ENCODE data around the gene C4orf50. TPM values are rescaled to one million over a fixed set of nuclear protein-coding genes. Genes with fewer than 3 reads are reported as not detected.

Gene C4orf50
- total RNA-seq, 2 experiments from 2014 or later: 0.07 TPM

- ATAC-seq (no peak), DNase-seq (no peak)
- TF ChIP-seq CTCF (IDR thresholded peaks at IDR 0.05): no peak
- ChIA-PET POLR2A (no interaction called here), CTCF (no interaction called here)
- Mint-ChIP-seq H3K4me1 (ENCODE audit: low read depth) (no peaks in the 10 kb centered on the region), H3K27ac (no peak overlapping the region), H3K9me3 (no peaks in the 10 kb centered on the region), H3K4me3 (no peak overlapping the region), H3K36me3 (ENCODE audit: low read depth) (no peaks in the 10 kb centered on the region), H3K27me3 (peaks cover 4% of the 10 kb centered on the region)
- intact Hi-C loops (cut with micrococcal nuclease): no loop called here
Measured at GRCh38 chr4:5921981-5922380, 96.2 kb downstream of the C4orf50 start.

- ChIA-PET CTCF (no interaction called here), POLR2A (no interaction called here)
- intact Hi-C loops (cut with micrococcal nuclease): no loop called here
Measured at GRCh38 chr4:5921101-5921980, 96.9 kb downstream of the C4orf50 start.

GRCh38 chr4:5919571-5919970 lies 98.7 kb downstream of the C4orf50 start:
- no peak for TF ChIP-seq CTCF (IDR thresholded peaks at IDR 0.05)
- Mint-ChIP-seq H3K9me3 (no peaks in the 10 kb centered on the region), H3K4me3 (no peak overlapping the region), H3K27me3 (peaks cover 4% of the 10 kb centered on the region), H3K4me1 (ENCODE audit: low read depth) (no peaks in the 10 kb centered on the region), H3K36me3 (ENCODE audit: low read depth) (no peaks in the 10 kb centered on the region), H3K27ac (no peak overlapping the region)
- ChIA-PET POLR2A (no interaction called here), CTCF (no interaction called here)
- intact Hi-C loops (cut with micrococcal nuclease): no loop called here
- ATAC-seq (no peak), DNase-seq (no peak)

More at GRCh38 chr4:5921101-5921980, 96.9 kb downstream of the C4orf50 start:
- H3K27ac Mint-ChIP-seq: no peak overlapping the region
- H3K9me3 Mint-ChIP-seq: no peaks in the 10 kb centered on the region
- H3K27me3 Mint-ChIP-seq: peaks cover 4% of the 10 kb centered on the region
- H3K36me3 Mint-ChIP-seq (ENCODE audit: low read depth): no peaks in the 10 kb centered on the region
- DNase-seq (no peak), ATAC-seq (no peak)
- H3K4me1 Mint-ChIP-seq (ENCODE audit: low read depth): no peaks in the 10 kb centered on the region
- no peak overlapping the region for H3K4me3 Mint-ChIP-seq
- no peak for TF ChIP-seq CTCF (IDR thresholded peaks at IDR 0.05)

GRCh38 chr4:5919044-5919443 lies 99.2 kb downstream of the C4orf50 start:
- ATAC-seq (no peak), DNase-seq (no peak)
- POLR2A ChIA-PET: no interaction called here
- Mint-ChIP-seq H3K36me3 (ENCODE audit: low read depth) (no peaks in the 10 kb centered on the region), H3K27ac (no peak overlapping the region), H3K9me3 (no peaks in the 10 kb centered on the region), H3K27me3 (peaks cover 4% of the 10 kb centered on the region), H3K4me3 (no peak overlapping the region), H3K4me1 (ENCODE audit: low read depth) (no peaks in the 10 kb centered on the region)
- intact Hi-C loops (cut with micrococcal nuclease): no loop called here
- CTCF ChIA-PET: no interaction called here
- TF ChIP-seq CTCF (IDR thresholded peaks at IDR 0.05): no peak

- H3K27ac Mint-ChIP-seq: no peak overlapping the region
- no peak for TF ChIP-seq CTCF (IDR thresholded peaks at IDR 0.05)
- no peaks in the 10 kb centered on the region for H3K4me1 Mint-ChIP-seq (ENCODE audit: low read depth)
- no peaks in the 10 kb centered on the region for H3K9me3 Mint-ChIP-seq
- H3K36me3 Mint-ChIP-seq (ENCODE audit: low read depth): no peaks in the 10 kb centered on the region
- DNase-seq (no peak), ATAC-seq (no peak)
- H3K4me3 Mint-ChIP-seq: no peak overlapping the region
- intact Hi-C loops (cut with micrococcal nuclease): no loop called here
- peaks cover 4% of the 10 kb centered on the region for H3K27me3 Mint-ChIP-seq
- CTCF ChIA-PET: no interaction called here
- POLR2A ChIA-PET: no interaction called here
Measured at GRCh38 chr4:5918331-5918985, 99.8 kb downstream of the C4orf50 start.

All from activated CD8-positive, alpha-beta T cell treated with anti-CD3 and anti-CD28 coated beads for 36 hours (primary cell).